ENCODE measurements around the gene CACNA2D3. TPM values are rescaled to one million over a fixed set of nuclear protein-coding genes. Genes with fewer than 3 reads are reported as not detected.
"Not testable (repeated sequence)": the region's sequence is repeated elsewhere in the genome, so short reads cannot be mapped to it uniquely, and the experiment has no call there.

CACNA2D3 gene
- total RNA-seq, 1 experiment from 2014 or later = 0.06 TPM

DNA sequence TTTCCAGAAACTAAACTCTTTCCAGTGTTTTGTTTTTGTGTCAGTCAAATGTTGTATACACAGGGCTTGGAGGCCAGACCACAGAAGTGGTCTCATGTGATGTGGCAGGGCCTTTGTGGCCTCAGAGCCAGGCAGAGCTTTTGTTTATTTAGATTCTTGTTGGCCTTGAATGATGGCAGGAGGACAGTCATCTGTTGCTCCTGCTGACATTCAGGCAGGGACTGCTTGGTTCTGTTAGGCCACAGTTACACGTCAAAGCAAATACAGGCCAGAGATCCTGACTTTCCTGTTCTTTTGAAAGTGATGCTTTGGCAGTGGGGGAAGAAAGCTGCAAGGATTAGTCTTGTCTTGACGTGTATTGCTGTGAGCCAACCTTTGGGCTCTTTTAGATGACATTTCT, 325.1 kb downstream of the CACNA2D3 start:
- DNase-seq (ENCODE audit: low read depth) = no peak

DNA sequence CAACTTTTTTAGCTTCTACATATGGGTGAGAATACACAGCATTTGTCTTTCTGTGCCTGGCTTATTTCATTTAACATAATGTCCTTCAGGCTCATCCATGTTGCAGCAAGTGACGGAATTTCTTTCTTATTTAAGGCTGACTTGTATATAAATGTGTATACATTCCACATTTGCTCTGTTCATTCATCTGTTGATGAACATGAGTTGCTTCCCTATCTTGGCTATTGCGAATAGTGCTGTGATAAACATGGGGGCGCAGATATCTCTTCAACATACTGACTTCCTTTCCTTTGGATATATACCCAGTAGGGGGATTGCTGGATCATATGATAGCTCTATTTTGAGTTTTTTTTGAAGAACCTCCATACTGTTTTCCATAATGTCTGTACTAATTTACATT, 332.5 kb downstream of the CACNA2D3 start:
- no peak for DNase-seq (ENCODE audit: low read depth)

- DNase-seq (ENCODE audit: low read depth) = no peak
These were observed 336.0 kb downstream of the CACNA2D3 start for GRCh38 chr3:54458357-54458756.

DNA sequence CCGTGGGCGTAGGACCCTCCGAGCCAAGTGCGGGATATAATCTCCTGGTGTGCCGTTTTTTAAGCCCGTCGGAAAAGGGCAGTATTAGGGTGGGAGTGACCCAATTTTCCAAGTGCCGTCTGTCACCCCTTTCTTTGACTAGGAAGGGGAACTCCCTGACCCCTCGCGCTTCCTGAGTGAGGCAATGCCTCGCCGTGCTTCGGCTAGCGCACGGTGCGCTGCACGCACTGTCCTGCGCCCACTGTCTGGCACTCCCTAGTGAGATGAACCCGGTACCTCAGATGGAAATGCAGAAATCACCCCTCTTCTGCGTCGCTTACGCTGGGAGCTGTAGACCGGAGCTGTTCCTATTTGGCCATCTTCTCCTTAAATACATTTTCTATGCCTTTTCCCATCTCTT, 342.2 kb downstream of the CACNA2D3 start:
- not testable (repeated sequence) for DNase-seq (ENCODE audit: low read depth)

DNA sequence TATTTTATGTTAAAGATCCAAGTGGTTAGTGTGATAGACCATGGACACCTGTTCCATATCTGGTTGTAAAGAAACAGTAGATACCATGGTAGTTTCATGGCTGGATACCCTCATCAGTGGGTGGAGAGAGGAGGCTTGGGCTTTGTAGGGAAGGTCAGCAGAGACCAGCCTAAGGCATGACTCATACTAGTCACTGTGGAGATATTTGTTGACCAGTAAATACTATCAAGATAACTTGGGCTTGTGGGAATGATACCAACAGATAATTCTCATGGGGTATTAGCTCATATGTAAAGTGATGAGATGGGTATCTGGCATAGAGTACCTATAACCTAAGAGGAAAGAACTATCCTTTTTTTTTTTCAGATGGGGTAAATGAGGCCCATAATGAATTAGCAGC, 354.5 kb downstream of the CACNA2D3 start:
- DNase-seq (ENCODE audit: low read depth) = no peak

GRCh38 chr3:54481606-54482365, 359.4 kb downstream of the CACNA2D3 start:
- DNase-seq (ENCODE audit: low read depth) = no peak

DNA sequence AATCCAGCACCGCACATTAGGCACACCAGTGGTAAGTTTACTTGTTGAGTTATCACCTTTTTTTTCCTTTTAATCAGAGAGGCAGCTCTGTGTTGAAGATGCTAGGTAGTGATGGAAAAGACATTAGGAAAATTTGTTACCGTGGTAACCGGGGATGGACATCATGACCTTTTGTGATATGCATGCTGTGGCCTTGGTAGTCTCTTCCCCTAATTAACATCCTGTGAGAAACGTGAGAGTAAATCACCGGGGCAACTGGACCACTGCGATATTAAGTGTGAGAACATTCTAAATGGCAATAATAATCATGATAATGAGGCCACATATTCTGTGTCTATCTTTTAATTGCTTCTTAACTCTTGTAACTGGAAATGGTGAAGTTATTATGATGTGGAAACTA, 362.0 kb downstream of the CACNA2D3 start:
- DNase-seq (ENCODE audit: low read depth) = no peak

DNA sequence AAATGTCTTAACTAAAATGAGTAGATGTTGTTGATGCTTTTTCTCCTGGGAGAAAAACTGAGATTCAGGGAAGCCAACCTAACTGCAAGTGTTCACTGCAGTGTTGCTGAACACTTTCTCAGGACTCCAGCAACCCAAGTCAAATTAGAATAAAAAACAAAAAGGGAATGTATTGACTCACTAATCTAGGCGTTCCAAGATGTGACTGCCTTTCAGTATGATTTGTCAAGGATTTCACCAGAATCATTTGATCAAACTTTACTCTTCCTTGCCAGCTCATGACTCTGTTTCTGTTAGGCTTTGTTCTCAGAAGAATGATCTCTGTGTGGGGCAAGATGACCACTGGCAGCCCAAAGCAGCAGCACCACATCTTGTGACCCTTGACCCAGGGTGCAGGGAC, 364.0 kb downstream of the CACNA2D3 start:
- no peak for DNase-seq (ENCODE audit: low read depth)

- no peak for DNase-seq (ENCODE audit: low read depth)
These were observed 365.9 kb downstream of the CACNA2D3 start for GRCh38 chr3:54488297-54488696.

GRCh38 chr3:54494209-54494608, 371.9 kb downstream of the CACNA2D3 start:
- no peak for DNase-seq (ENCODE audit: low read depth)

DNA sequence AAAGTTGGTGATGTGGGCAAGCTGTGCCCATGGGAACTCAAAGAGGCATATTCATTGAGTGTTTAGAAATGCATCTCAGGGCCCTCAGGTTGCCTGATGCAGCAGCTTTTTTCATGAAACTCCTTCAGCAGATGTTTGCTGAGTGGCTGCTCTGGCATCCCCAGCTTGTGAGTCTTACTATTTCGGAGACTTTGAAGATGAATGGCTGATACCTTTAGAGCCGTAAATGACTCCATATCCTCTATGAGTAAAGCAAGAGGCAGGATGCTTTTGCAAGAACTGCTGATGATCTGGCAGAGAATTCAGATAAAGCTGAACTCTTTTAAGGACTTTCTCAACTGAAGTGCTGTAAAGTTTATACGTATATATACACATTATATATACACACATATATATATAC, 384.3 kb downstream of the CACNA2D3 start:
- DNase-seq (ENCODE audit: low read depth) = no peak

DNA sequence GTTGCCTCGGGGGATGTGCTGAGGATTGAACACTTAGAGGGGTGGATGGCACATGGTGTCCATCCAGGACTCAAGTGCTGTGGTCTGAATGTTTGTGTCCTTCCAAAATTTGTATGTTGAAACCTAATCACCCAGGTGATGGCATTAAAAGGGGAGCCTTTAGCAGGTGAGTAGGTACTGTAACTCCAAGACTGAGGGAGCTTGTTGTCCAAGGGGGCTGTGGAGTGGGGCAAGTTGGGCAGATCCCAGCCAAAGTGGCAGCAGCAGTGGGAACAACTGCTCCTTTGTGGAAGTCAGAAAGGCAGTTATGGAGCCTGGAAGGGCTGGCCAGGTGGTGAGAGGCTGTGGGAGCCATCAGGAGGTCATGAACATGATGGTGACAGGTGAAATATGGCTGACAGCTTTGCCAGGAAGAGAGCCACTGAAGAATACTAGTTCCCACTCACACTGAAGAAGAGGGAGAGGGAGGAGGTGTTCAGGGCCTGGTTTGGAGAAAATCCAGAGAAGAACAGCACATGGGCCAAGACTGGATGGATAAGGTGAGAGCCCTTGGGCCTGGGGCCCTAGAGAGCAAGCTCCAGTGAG, 385.6 kb downstream of the CACNA2D3 start:
- DNase-seq (ENCODE audit: low read depth) = no peak

DNA sequence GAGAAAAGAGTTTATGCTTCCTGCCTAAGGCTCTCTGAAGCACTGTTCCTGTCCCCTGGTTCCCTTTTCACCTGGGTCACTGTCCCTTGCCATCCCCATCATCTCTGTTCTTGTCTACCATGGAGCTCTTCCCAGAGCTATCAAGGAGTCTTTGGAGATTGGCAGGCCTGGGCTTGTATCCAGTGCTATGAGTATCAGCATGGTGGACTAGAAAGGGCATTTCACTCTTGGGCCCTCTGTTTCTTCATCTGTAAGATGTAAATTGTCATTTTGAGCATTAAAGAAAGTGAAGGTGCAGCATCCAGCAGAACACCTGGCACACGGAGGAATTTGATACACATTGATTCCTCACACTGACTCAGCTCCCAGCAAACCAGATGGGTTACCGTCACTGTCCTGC, 388.2 kb downstream of the CACNA2D3 start:
- DNase-seq (ENCODE audit: low read depth) = no peak

DNA sequence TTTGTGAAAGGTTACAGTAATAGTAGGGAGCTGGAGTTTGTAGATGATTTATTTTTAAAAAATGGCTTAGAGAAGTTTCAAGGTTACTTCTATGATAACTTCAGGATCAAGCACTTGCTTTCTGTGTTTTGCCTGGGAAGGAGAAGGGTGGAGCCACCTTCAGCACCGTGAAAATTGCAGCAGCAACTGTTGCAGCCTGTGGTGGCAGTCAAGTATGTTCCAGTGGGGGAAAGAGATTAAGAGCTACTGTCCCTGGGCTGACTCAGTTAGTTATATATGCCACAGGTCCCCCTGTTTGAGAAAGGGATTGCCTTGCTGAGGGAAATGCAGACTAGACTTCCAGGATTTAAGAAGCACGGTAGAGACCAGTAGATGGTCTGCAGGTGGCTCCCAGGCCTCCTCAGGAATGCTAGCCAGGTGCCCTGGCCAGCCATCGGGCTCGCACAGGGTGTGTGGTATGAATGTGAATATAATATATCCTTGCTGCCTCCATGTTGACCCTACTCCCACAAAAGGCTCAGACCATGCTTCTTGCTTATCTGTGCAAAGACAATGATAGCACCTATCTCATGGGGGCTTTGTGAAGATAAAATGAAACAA, 389.5 kb downstream of the CACNA2D3 start:
- no peak for DNase-seq (ENCODE audit: low read depth)

DNA sequence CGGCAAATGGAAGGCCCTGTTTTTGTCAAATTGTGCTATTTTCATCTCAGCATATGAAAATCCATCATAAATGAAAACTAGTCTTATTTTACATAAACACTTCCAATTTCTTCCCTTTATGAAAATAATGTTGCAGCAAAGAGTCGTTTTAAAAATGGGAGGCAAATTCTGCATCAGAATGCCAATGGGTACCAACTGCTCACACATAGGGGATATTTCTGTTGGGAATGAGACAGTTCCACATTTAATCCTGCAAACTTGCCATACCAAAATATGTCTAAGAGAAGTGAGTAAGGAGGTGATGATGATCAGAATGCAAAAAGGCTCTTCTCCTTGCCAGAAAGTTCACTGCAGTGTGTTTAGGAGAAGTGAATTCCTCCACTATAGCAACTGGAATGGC, 391.7 kb downstream of the CACNA2D3 start:
- DNase-seq (ENCODE audit: low read depth) = no peak

DNA sequence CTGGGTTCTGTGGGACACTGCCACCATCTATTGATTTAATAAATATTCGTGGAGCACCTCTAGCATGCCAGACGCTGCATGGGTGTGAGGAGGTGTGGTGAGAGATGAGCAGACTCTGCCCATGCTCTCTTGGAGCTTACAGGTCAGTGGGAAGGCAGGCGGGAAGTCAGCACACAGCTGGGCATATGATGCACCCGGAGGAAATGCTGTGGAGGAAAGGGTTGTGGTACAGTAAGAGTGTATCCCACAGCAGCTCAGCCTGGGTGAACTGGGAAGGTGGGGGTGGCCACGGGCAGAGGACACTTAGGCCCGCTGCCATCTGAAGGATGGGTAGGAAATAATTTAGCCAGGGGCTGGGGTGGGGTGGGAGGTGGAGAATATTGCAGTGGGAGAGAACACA, 392.1 kb downstream of the CACNA2D3 start:
- no peak for DNase-seq (ENCODE audit: low read depth)

GRCh38 chr3:54515441-54516213, 393.3 kb downstream of the CACNA2D3 start:
- DNase-seq (ENCODE audit: low read depth) = no peak

GRCh38 chr3:54517424-54517823, 395.1 kb downstream of the CACNA2D3 start:
- no peak for DNase-seq (ENCODE audit: low read depth)

DNA sequence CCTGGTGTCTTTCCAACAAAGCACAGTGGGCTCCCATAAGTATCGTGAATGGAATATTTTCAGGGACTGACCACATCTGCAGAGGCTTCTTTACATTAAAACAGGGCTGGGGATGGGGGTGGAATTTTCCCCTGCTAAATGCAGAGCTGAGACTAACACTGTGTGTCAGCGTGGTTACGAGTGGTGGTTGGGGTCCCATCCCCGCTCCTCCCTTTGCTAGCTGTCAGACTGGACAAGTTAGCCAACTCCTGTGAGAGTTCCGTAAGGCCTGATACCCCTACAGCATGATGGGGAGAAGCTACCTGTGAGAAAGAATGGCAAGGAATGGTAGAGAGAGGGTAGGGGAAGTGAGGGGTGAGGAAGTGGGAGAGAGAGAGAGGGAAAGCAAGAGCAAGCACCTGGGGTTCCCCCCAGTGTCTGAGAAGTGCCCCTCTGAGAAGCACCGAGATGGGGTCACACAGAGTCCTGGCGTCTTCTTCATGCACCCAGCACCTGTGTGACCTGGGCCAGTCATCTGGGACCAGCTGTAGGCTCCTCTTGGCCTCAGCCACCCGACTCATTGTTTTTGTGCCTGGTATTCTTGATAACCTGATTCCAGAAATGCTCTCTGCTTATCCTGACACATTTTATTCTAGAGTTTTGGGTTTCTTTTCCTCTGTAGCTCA, 395.8 kb downstream of the CACNA2D3 start:
- DNase-seq (ENCODE audit: low read depth) = no peak

GRCh38 chr3:54519493-54519892, 397.1 kb downstream of the CACNA2D3 start:
- DNase-seq (ENCODE audit: low read depth) = no peak

- no peak for DNase-seq (ENCODE audit: low read depth)
These were observed 397.7 kb downstream of the CACNA2D3 start for GRCh38 chr3:54520060-54520459.

GRCh38 chr3:54527521-54527920, 405.2 kb downstream of the CACNA2D3 start:
- no peak for DNase-seq (ENCODE audit: low read depth)

Data from LHCN-M2 (cell line).